Right atrium auricular region (tissue), 2 donors: ENCODE results near the gene NPC1. TPM values are rescaled to one million over a fixed set of nuclear protein-coding genes. Genes with fewer than 3 reads are reported as not detected.

Experiments
- DNase-seq: peaks from one replicate; pipeline ENCODE4 v3.0.0-alpha.2; 2019; ENCODE audit warnings: low spot score
- H3K27ac ChIP-seq, 2 donors: fragments of 200-600 bp; sonication (generic); 1 replicate in 1 of 2; 2 replicates in 1 of 2; pipeline ENCODE4 v1.5.1; 2016 to 2019
- H3K27me3 ChIP-seq, 2 donors: fragments of 200-600 bp; sonication (generic); one replicate each; pipeline versions ENCODE4 v1.5.1 to v1.6.0; 2017 to 2019
- H3K36me3 ChIP-seq: fragments of 200-600 bp; sonication (generic); one replicate; pipeline ENCODE4 v1.5.1; 2016
- H3K4me1 ChIP-seq, 2 donors: fragments of 200-600 bp; sonication (generic); one replicate each; pipeline versions ENCODE4 v1.5.1 to v1.6.0; 2017 to 2019
- H3K4me3 ChIP-seq, 2 donors: fragments of 200-600 bp; sonication (generic); 1 replicate in 1 of 2; 2 replicates in 1 of 2; pipeline ENCODE4 v1.5.1; 2017 to 2019; ENCODE audit warnings: mild to moderate bottlenecking in 1 of 2, moderate library complexity in 1 of 2
- H3K9me3 ChIP-seq, 2 donors: fragments of 200-600 bp; sonication (generic); one replicate each; pipeline ENCODE4 v1.5.1; 2019
- total RNA-seq, 2 donors: library from RNA; depleted of rRNA; stranded (reverse); fragments of >200 nt; gene quantifications; one replicate each; pipeline ENCODE4 v1.1.0, GENCODE V29; 2016
- TF ChIP-seq, protein P1 (sequence below), 2 donors: fragments of 200-600 bp; sonication (generic); IDR thresholded peaks; one replicate each; pipeline ENCODE4 v1.5.1; 2019; ENCODE audit warnings: antibody characterized with exemption in 2 of 2

NPC1 gene
- total RNA-seq, 2 donors from 2014 or later = 16.2 to 26.4 TPM

DNA sequence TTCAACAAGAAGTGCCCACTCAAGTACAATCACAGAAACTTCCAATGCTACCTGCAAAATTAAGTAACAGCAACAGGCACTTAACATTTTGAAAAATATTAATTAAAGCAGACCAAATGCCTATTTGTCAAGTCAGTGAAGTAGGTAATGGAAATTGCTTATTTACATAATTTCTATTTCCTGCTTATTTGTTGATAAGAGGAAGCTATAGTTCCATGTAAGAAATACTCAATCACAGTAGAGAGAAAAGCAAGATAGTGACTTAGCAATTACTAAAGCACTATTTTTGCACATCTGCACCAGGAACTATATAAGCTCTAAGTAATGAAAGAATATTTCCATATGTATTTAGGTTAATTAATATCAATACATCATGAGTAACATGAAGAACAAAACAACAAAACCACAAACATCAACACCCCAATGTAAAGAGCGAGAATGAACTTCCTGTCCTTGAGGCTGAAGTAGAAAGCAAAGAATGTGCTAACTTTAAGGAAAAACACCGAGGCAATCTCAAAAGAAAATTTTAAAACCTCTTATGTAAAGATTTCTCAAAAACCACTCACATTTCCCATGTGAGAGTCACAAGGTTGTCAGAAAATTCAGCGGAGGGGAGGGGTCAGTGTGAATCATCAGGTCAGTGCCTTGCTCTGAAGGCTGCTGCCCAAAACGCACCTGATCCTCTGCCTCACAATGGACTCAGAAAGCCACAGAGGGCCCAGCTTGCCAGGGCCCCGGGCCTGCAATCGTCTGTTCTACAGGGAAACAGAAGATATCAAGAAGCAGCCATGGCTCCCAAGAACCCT is 12.5 kb downstream of the NPC1 start:
- H3K4me1 ChIP-seq = peaks cover 0 to 36% of the 10 kb centered on the region in 2 donors
- TF ChIP-seq, protein P1, sequence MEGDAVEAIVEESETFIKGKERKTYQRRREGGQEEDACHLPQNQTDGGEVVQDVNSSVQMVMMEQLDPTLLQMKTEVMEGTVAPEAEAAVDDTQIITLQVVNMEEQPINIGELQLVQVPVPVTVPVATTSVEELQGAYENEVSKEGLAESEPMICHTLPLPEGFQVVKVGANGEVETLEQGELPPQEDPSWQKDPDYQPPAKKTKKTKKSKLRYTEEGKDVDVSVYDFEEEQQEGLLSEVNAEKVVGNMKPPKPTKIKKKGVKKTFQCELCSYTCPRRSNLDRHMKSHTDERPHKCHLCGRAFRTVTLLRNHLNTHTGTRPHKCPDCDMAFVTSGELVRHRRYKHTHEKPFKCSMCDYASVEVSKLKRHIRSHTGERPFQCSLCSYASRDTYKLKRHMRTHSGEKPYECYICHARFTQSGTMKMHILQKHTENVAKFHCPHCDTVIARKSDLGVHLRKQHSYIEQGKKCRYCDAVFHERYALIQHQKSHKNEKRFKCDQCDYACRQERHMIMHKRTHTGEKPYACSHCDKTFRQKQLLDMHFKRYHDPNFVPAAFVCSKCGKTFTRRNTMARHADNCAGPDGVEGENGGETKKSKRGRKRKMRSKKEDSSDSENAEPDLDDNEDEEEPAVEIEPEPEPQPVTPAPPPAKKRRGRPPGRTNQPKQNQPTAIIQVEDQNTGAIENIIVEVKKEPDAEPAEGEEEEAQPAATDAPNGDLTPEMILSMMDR (IDR thresholded peaks at IDR 0.05) = no peak
- H3K9me3 ChIP-seq = no peaks in the 10 kb centered on the region
- peak overlapping the region in 1 of 2 donors; percentile 32 for H3K27ac ChIP-seq
- no peak overlapping the region for H3K4me3 ChIP-seq
- DNase-seq = no peak
- no peaks in the 10 kb centered on the region for H3K27me3 ChIP-seq
- peaks cover 11% of the 10 kb centered on the region for H3K36me3 ChIP-seq

GRCh38 chr18:23573020-23573419 is 13.3 kb downstream of the NPC1 start:
- peaks cover 19% of the 10 kb centered on the region for H3K36me3 ChIP-seq
- DNase-seq = no peak
- H3K27me3 ChIP-seq = no peaks in the 10 kb centered on the region
- no peak overlapping the region for H3K4me3 ChIP-seq
- H3K4me1 ChIP-seq = peaks cover 0 to 36% of the 10 kb centered on the region in 2 donors
- H3K9me3 ChIP-seq = no peaks in the 10 kb centered on the region
- TF ChIP-seq, protein P1 (IDR thresholded peaks at IDR 0.05) = no peak
- peak overlapping the region in 1 of 2 donors; percentile 33 for H3K27ac ChIP-seq

DNA sequence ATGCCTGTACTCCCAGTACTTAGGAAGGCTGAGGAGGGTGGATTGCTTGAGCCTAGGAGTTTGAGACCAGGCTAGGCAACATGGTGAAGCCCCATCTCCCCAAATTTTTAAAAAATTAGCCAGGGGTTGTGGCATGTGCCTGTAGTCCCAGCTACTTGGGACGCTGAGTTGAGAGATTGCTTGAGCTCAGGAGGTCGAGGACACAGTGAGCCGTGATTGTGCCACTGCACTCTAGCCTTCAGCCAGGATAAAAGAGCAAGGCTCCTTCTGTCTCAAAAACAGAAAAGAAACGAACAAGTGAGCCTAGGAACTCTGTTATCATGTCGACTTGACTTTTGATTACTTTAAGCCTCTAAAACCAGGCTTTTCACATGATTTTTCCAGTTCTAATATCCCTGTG is 13.7 kb downstream of the NPC1 start:
- TF ChIP-seq, protein P1 (IDR thresholded peaks at IDR 0.05) = no peak
- no peaks in the 10 kb centered on the region for H3K27me3 ChIP-seq
- peak overlapping the region in 1 of 2 donors; percentile 33 for H3K27ac ChIP-seq
- peaks cover 23% of the 10 kb centered on the region for H3K36me3 ChIP-seq
- no peaks in the 10 kb centered on the region for H3K9me3 ChIP-seq
- H3K4me1 ChIP-seq = peaks cover 0 to 36% of the 10 kb centered on the region in 2 donors
- DNase-seq = no peak
- no peak overlapping the region for H3K4me3 ChIP-seq

GRCh38 chr18:23572012-23572411 is 14.3 kb downstream of the NPC1 start:
- Histone ChIP-seq H3K4me1 (peaks cover 0 to 36% of the 10 kb centered on the region in 2 donors), H3K27ac (no peak overlapping the region), H3K9me3 (no peaks in the 10 kb centered on the region), H3K27me3 (no peaks in the 10 kb centered on the region), H3K4me3 (no peak overlapping the region), H3K36me3 (peaks cover 29% of the 10 kb centered on the region)
- no peak for DNase-seq
- TF ChIP-seq, protein P1 (IDR thresholded peaks at IDR 0.05) = no peak

DNA sequence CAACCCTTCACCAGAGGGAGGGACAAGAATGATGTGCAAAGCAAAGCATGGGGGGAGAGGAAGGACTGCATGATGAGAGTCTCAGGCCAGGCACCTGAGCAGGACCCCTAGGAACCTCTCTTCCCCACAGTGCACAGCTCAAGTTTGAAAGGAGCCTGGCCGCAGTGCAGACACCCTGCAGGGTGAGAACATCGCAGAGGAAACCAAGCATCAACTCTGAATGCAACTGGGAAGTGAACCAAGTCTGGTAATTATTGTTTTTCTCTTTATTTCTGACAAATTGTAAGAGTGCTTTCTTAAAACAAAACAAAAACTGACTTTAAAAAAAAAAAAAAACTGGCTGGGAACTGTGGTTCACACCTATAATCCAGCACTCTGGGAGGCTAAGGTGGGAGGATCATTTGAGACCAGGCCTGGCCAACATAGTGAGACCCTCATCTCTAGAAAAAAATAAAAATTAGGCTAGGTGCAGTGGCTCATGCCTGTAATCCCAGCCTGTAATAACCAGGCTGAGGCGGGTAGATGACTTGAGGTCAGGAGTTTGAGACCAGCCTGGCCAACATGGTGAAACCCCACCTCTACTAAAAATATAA is 15.3 kb downstream of the NPC1 start:
- TF ChIP-seq, protein P1 (IDR thresholded peaks at IDR 0.05) = no peak
- Histone ChIP-seq H3K36me3 (peaks cover 34% of the 10 kb centered on the region), H3K9me3 (no peaks in the 10 kb centered on the region)

More for the DNA sequence above, 15.3 kb downstream of the NPC1 start:
- Histone ChIP-seq H3K27me3 (no peaks in the 10 kb centered on the region), H3K4me1 (peaks cover 0 to 36% of the 10 kb centered on the region in 2 donors), H3K27ac (no peak overlapping the region), H3K4me3 (no peak overlapping the region)
- DNase-seq = no peak
